HCT116 (cell line): ENCODE results near the gene DDX1.

Experiments used
- ATF3 ChIP-seq: IDR thresholded peaks from 2 replicates; pipeline ENCODE4 v1.6.1; 2012
- CEBPB ChIP-seq: IDR thresholded peaks from 2 replicates; pipeline ENCODE4 v1.6.1; 2012; ENCODE audit warnings: low read depth
- CTCF ChIP-seq, 3 experiments: fragments of 200-600 bp in 1 of 3; sonication (generic) in 1 of 3; IDR thresholded peaks in 2 of 3; conservative IDR thresholded peaks in 1 of 3; 2 replicates each; pipeline ENCODE4 v1.5.1; 2012 to 2017; ENCODE audit warnings: low read depth in 2 of 3, low read length in 2 of 3, antibody characterized with exemption in 1 of 3, borderline replicate concordance in 1 of 3, control low read depth in 1 of 3, mild to moderate bottlenecking in 1 of 3, mixed read lengths in 1 of 3, mixed run types in 1 of 3, moderate library complexity in 1 of 3; ENCODE audit not compliant: insufficient read depth in 1 of 3
- EZH2 ChIP-seq: fragments of 200-600 bp; sonication (generic); IDR thresholded peaks from 2 replicates; pipeline ENCODE4 v1.6.1; 2017; ENCODE audit warnings: antibody characterized with exemption, mixed run types
- EZH2phosphoT487 ChIP-seq: fragments of 200-600 bp; IDR thresholded peaks from 2 replicates; pipeline ENCODE4 v1.6.1; 2018; ENCODE audit warnings: antibody characterized with exemption, borderline replicate concordance
- JUND ChIP-seq: IDR thresholded peaks from 2 replicates; pipeline ENCODE4 v1.6.1; 2012
- POLR2A ChIP-seq: IDR thresholded peaks from 2 replicates; pipeline ENCODE4 v1.7.0; 2011; ENCODE audit warnings: borderline replicate concordance; ENCODE audit not compliant: insufficient read depth, insufficient read length; ENCODE audit errors: extremely low read depth
- REST ChIP-seq: IDR thresholded peaks from 2 replicates; pipeline ENCODE4 v1.6.1; 2012; ENCODE audit warnings: low read depth
- SIN3A ChIP-seq: IDR thresholded peaks from 2 replicates; pipeline ENCODE4 v1.6.1; 2012; ENCODE audit warnings: low read depth
- SRF ChIP-seq: IDR thresholded peaks from 2 replicates; pipeline ENCODE4 v1.6.1; 2012; ENCODE audit warnings: low read depth
- TCF7L2 ChIP-seq: IDR thresholded peaks from 2 replicates; pipeline ENCODE4 v1.7.0; 2011; ENCODE audit warnings: borderline replicate concordance, inconsistent platforms; ENCODE audit not compliant: insufficient read depth, insufficient read length; ENCODE audit errors: extremely low read depth
- YY1 ChIP-seq: IDR thresholded peaks from 2 replicates; pipeline ENCODE4 v1.6.1; 2011; ENCODE audit warnings: low read length, low read depth, moderate library complexity, mild to moderate bottlenecking; ENCODE audit not compliant: insufficient replicate concordance; ENCODE audit errors: extremely low read depth
- ZBTB33 ChIP-seq: IDR thresholded peaks from 2 replicates; pipeline ENCODE4 v1.6.1; 2011; ENCODE audit warnings: mild to moderate bottlenecking, low read length, moderate library complexity; ENCODE audit not compliant: insufficient replicate concordance; ENCODE audit errors: extremely low read depth

GRCh38 chr2:15668611-15669305 lies 77.1 kb downstream of the DDX1 start:
- TF ChIP-seq POLR2A = no peak
- TF ChIP-seq CEBPB = no peak
- TF ChIP-seq ZBTB33 = no peak
- TF ChIP-seq REST = no peak
- TF ChIP-seq SIN3A = no peak
- no peak for TF ChIP-seq CTCF (IDR thresholded peaks at IDR 0.05 in 2 of 3, conservative IDR thresholded peaks at IDR 0.05 in 1 of 3; ENCODE audit: borderline replicate concordance in 1 of 3, insufficient read depth in 1 of 3, low read depth in 2 of 3, low read length in 2 of 3)
- no peak for TF ChIP-seq EZH2
- no peak for TF ChIP-seq ATF3
- no peak for TF ChIP-seq EZH2phosphoT487
- no peak for TF ChIP-seq SRF
- TF ChIP-seq YY1 = no peak
- TF ChIP-seq JUND = no peak
- no peak for TF ChIP-seq TCF7L2
